ENCODE data around the gene ITGA1. TPM values are rescaled to one million over a fixed set of nuclear protein-coding genes. Genes with fewer than 3 reads are reported as not detected.

Gene ITGA1
- total RNA-seq, 1 donor from 2014 or later = 49.4 TPM

GRCh38 chr5:52898961-52899680 is 111.4 kb downstream of the ITGA1 start:
- peak; percentile 46 for DNase-seq

GRCh38 chr5:52903142-52903541 is 115.4 kb downstream of the ITGA1 start:
- DNase-seq = no peak

GRCh38 chr5:52906343-52906742 is 118.6 kb downstream of the ITGA1 start:
- DNase-seq = no peak

GRCh38 chr5:52906845-52907244 is 119.1 kb downstream of the ITGA1 start:
- no peak for DNase-seq

- DNase-seq = no peak
Observed at GRCh38 chr5:52909192-52909591, 121.5 kb downstream of the ITGA1 start.

- no peak for DNase-seq
Observed at GRCh38 chr5:52910071-52910470, 122.4 kb downstream of the ITGA1 start.

- DNase-seq = peak; percentile 84
Observed at GRCh38 chr5:52915176-52915875, 127.6 kb downstream of the ITGA1 start.

- no peak for DNase-seq
Observed at GRCh38 chr5:52920929-52921328, 133.2 kb downstream of the ITGA1 start.

GRCh38 chr5:52922384-52922783 is 134.7 kb downstream of the ITGA1 start:
- peak; percentile 36 for DNase-seq

GRCh38 chr5:52924456-52924855 is 136.7 kb downstream of the ITGA1 start:
- DNase-seq = no peak

- DNase-seq = peak; percentile 5
Observed at GRCh38 chr5:52925001-52925400, 137.3 kb downstream of the ITGA1 start.

- no peak for DNase-seq
Observed at GRCh38 chr5:52928689-52929088, 141.0 kb downstream of the ITGA1 start.

GRCh38 chr5:52938226-52938625 is 150.5 kb downstream of the ITGA1 start:
- no peak for DNase-seq

GRCh38 chr5:52943285-52943684 is 155.6 kb downstream of the ITGA1 start:
- no peak for DNase-seq

GRCh38 chr5:52943808-52944207 is 156.1 kb downstream of the ITGA1 start:
- DNase-seq = no peak

- no peak for DNase-seq
Observed at GRCh38 chr5:52945040-52945439, 157.3 kb downstream of the ITGA1 start.

- no peak for DNase-seq
Observed at GRCh38 chr5:52947208-52947607, 159.5 kb downstream of the ITGA1 start.

GRCh38 chr5:52947851-52948250 is 160.1 kb downstream of the ITGA1 start:
- no peak for DNase-seq

GRCh38 chr5:52948418-52949076 is 160.8 kb downstream of the ITGA1 start:
- DNase-seq = peak; percentile 83

GRCh38 chr5:52950686-52951085 is 163.0 kb downstream of the ITGA1 start:
- peak; percentile 33 for DNase-seq

- DNase-seq = no peak
Observed at GRCh38 chr5:52952483-52952882, 164.8 kb downstream of the ITGA1 start.

- no peak for DNase-seq
Observed at GRCh38 chr5:52956014-52956413, 168.3 kb downstream of the ITGA1 start.

Data from tongue (tissue), 2 donors.